Fibroblast of villous mesenchyme (primary cell): ENCODE data around the gene FNDC5. TPM values are rescaled to one million over a fixed set of nuclear protein-coding genes. Genes with fewer than 3 reads are reported as not detected.

Source experiments
- DNase-seq: peaks from one replicate; pipeline ENCODE4 v3.0.0-alpha.2; 2010; ENCODE audit warnings: low read depth
- H3K4me3 ChIP-seq: 2 replicates; pipeline ENCODE4 v1.5.1; 2011; ENCODE audit warnings: low read depth, mild to moderate bottlenecking, low read length
- total RNA-seq: library from RNA; depleted of rRNA; stranded (reverse); fragments of >200 nt; gene quantifications from 2 replicates; pipeline ENCODE4 v1.2.3, GENCODE V29; 2012
- TF ChIP-seq, protein P1 (sequence below): IDR thresholded peaks from 2 replicates; pipeline ENCODE4 v1.5.1; 2012; ENCODE audit warnings: low read depth, mild to moderate bottlenecking, low read length; ENCODE audit not compliant: insufficient read depth

The FNDC5 gene
- total RNA-seq, 1 donor: 0.43 TPM

DNA sequence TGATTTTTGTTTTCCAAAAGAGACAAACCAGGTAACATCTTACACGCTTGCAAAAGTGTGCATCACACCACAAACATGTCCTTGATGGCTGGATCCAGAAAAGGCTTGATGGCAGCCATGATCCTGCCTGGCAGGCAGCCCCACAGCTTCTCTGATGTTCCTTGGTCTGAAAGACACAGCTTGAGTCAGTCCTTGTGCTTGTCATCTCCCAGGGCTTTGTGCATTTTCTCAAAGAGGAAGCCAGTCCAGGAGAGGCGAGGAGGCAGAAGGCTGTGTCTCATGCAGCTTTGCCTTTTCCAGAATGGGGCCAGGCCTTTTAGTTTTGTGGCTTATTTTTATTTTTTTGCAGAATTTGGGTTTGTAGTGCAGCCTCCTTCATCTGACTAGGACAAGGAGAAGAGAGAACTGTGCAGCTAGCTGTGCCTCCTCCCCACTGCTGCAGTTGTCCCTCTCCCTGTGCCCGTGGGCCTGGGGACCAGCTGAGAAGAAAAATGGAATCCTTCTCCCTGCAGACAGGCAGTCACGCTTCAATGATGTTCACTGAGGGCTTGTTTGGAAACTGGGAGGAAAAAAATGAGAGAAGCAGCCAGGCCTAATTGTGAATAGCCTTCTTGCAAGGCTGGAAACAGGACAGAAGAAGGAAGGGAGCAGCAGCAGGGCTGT, 7.4 kb downstream of the FNDC5 start:
- TF ChIP-seq, protein P1, sequence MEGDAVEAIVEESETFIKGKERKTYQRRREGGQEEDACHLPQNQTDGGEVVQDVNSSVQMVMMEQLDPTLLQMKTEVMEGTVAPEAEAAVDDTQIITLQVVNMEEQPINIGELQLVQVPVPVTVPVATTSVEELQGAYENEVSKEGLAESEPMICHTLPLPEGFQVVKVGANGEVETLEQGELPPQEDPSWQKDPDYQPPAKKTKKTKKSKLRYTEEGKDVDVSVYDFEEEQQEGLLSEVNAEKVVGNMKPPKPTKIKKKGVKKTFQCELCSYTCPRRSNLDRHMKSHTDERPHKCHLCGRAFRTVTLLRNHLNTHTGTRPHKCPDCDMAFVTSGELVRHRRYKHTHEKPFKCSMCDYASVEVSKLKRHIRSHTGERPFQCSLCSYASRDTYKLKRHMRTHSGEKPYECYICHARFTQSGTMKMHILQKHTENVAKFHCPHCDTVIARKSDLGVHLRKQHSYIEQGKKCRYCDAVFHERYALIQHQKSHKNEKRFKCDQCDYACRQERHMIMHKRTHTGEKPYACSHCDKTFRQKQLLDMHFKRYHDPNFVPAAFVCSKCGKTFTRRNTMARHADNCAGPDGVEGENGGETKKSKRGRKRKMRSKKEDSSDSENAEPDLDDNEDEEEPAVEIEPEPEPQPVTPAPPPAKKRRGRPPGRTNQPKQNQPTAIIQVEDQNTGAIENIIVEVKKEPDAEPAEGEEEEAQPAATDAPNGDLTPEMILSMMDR: no peak
- H3K4me3 ChIP-seq: no peak overlapping the region
- DNase-seq: no peak

DNA sequence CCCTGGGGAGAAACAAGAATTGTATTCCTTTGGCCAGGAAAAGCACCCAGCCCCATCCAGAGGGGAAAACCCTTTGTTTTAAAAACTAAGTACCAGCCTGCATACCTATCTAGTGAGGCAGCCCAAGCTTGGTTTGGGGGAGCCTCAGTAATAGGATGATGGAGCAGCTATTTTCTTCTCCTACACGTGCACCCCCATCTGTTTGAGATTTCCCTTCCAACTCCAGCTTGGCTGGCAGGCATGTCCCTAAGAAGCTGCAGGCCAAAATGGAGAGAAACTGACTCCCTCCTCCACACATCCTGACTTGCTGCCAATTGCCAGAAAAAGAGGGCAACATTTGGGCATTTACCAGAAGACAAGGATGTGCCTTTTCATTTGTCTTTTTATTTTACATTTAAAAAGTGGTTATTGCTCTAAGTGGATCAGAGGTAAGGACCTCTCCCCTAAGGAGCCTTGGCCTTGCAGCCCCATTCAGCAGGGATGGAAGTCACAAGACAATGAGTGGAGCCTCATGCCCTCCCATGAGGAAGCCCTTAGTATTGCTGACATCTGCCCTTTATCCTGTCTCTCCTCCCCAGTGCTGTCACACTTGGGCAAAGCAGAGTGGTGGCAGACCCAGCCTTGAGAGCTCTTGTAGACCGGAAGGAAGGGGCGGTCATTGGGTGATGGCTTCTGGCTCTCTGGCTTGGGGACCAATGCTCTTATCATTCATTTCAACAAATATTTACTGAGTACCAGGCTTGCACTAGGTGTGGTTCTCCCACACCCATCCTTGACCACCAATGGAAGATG, 8.6 kb downstream of the FNDC5 start:
- H3K4me3 ChIP-seq: no peak overlapping the region
- DNase-seq: no peak
- TF ChIP-seq, protein P1: no peak

DNA sequence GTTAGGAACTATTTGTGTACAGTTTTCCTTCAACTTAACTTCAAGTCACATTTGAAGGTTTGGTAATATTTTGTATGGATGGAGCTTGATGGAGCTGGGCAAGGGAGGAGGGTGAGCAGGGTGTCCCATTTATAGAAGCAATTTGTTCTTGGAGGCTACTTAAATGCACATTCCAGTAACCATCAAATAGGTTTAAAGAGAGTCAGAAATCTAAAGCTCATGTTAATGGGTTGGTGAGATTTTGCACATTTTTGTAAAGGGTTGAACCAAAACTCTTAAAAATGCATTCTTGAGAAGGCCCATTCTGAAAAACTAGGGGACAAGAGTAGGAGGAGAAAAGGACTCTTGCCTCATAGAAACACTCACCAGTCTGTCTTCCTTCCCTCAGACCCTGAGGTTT, 10.1 kb downstream of the FNDC5 start:
- TF ChIP-seq, protein P1: no peak
- no peak for DNase-seq
- H3K4me3 ChIP-seq: no peak overlapping the region

DNA sequence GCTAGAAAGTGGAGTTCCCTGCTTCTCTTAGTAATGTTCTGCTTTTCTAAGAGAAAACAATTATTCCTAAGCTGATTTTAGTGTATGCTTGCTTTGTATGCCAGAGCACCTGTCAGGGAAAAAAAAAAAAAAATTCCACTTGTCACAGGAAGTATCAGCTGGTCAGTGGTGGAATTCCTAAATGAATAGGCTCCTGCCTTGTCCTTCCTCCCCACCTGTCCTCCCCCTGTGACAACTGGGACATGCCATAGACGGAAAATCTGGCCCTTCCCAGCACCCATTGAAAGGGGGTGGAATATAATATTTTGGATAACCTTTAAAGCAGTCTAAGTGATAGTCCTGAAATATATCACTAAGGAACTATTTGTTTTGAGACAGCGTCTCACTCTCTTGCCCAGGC, 10.8 kb downstream of the FNDC5 start:
- TF ChIP-seq, protein P1: no peak
- no peak overlapping the region for H3K4me3 ChIP-seq
- DNase-seq: no peak

DNA sequence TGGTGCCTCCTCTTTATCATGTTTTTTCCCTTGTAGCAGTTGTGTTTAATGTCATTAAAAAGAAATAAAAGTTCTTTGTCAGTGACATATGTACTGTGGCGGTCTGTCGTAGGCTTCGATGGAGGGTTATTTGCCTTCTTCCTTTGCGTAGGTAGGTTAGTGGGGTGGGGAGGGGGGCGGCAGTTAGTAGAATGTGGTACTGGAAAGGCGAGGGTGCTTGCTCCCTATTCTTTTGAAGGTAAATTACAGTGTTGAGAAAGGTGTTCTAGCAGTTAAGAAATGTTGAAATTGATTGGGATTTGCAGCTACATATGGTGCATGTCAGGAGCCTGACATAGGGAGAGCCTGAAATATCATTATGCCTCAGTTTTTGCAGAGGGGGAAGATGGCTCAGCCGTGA, 11.9 kb downstream of the FNDC5 start:
- no peak overlapping the region for H3K4me3 ChIP-seq
- DNase-seq: no peak
- TF ChIP-seq, protein P1: no peak

DNA sequence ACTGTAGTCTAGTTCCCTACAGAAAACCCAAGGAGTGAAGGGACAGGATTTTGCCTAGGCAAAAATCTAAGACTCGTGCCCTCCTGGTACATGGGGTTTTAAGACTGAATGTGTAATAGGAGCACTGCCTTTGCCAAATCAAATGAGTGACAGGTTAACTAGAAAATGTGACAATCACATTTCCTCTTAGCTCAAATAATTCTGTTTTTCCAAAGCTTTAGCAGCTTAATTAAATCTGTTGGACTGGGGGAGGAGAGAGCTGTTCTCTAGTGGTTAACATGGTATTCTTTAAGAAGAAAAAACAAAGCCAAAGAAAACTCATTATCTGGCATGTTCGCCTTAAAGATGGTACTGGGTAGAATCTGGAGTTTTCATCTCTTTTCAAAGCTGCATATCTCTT, 12.6 kb downstream of the FNDC5 start:
- DNase-seq: no peak
- H3K4me3 ChIP-seq: no peak overlapping the region
- TF ChIP-seq, protein P1: no peak
